HG03280 (cell line): ENCODE data around the gene TMEM212.
"Not testable (repeated sequence)": the region's sequence is repeated elsewhere in the genome, so short reads cannot be mapped to it uniquely, and the experiment has no call there.

Experiments used
- ATAC-seq: cut with Tn5 transposase; IDR thresholded peaks from one replicate; pipeline ENCODE4 v1.9.1; 2021; ENCODE audit warnings: mild to moderate bottlenecking, moderate library complexity; ENCODE audit not compliant: unreplicated experiment

Gene TMEM212

GRCh38 chr3:171883257-171883892 is 40.2 kb downstream of the TMEM212 start:
- ATAC-seq: no peak

GRCh38 chr3:171883893-171884279 is 40.7 kb downstream of the TMEM212 start:
- no peak for ATAC-seq

- ATAC-seq: no peak
Measured at GRCh38 chr3:171888466-171888865, 45.3 kb downstream of the TMEM212 start.

GRCh38 chr3:171890398-171890797 is 47.2 kb downstream of the TMEM212 start:
- ATAC-seq: no peak

- no peak for ATAC-seq
Measured at GRCh38 chr3:171892457-171892856, 49.3 kb downstream of the TMEM212 start.

- ATAC-seq: no peak
Measured at GRCh38 chr3:171895291-171895690, 52.1 kb downstream of the TMEM212 start.

- ATAC-seq: no peak
Measured at GRCh38 chr3:171895900-171896299, 52.8 kb downstream of the TMEM212 start.

- no peak for ATAC-seq
Measured at GRCh38 chr3:171896316-171896715, 53.2 kb downstream of the TMEM212 start.

- no peak for ATAC-seq
Measured at GRCh38 chr3:171898192-171898591, 55.0 kb downstream of the TMEM212 start.

GRCh38 chr3:171900446-171900845 is 57.3 kb downstream of the TMEM212 start:
- ATAC-seq: no peak

GRCh38 chr3:171901615-171902312 is 58.6 kb downstream of the TMEM212 start:
- no peak for ATAC-seq

- ATAC-seq: no peak
Measured at GRCh38 chr3:171904829-171905228, 61.7 kb downstream of the TMEM212 start.

GRCh38 chr3:171906503-171906902 is 63.4 kb downstream of the TMEM212 start:
- not testable (repeated sequence) for ATAC-seq

GRCh38 chr3:171906951-171907676 is 64.0 kb downstream of the TMEM212 start:
- ATAC-seq: no peak

- no peak for ATAC-seq
Measured at GRCh38 chr3:171907761-171908160, 64.6 kb downstream of the TMEM212 start.

GRCh38 chr3:171908731-171909130 is 65.6 kb downstream of the TMEM212 start:
- no peak for ATAC-seq
